Uterus (tissue), 2 donors: Measurements from ENCODE around the gene RASL11B.

ENCODE experiments used
- CTCF ChIP-seq, 4 experiments: fragments of 200-600 bp in 2 of 4; fragments of 450-650 bp in 2 of 4; sonication (generic) in 2 of 4; IDR thresholded peaks; one replicate each; pipeline ENCODE4 v1.5.1; 2016 to 2019; ENCODE audit warnings: antibody characterized with exemption in 4 of 4, mild to moderate bottlenecking in 2 of 4, moderate library complexity in 1 of 4
- POLR2A ChIP-seq, 2 donors: fragments of 450-650 bp; IDR thresholded peaks; one replicate each; pipeline ENCODE4 v1.6.1; 2016; ENCODE audit warnings: antibody characterized with exemption in 2 of 2, mild to moderate bottlenecking in 1 of 2, moderate library complexity in 1 of 2

GRCh38 chr4:52891743-52892142 is 29.6 kb downstream of the RASL11B start:
- TF ChIP-seq POLR2A (IDR thresholded peaks at IDR 0.05) (no peak), CTCF (IDR thresholded peaks at IDR 0.05) (no peak)
